Measurements from ENCODE around the gene ZCCHC10.

ZCCHC10 gene

DNA sequence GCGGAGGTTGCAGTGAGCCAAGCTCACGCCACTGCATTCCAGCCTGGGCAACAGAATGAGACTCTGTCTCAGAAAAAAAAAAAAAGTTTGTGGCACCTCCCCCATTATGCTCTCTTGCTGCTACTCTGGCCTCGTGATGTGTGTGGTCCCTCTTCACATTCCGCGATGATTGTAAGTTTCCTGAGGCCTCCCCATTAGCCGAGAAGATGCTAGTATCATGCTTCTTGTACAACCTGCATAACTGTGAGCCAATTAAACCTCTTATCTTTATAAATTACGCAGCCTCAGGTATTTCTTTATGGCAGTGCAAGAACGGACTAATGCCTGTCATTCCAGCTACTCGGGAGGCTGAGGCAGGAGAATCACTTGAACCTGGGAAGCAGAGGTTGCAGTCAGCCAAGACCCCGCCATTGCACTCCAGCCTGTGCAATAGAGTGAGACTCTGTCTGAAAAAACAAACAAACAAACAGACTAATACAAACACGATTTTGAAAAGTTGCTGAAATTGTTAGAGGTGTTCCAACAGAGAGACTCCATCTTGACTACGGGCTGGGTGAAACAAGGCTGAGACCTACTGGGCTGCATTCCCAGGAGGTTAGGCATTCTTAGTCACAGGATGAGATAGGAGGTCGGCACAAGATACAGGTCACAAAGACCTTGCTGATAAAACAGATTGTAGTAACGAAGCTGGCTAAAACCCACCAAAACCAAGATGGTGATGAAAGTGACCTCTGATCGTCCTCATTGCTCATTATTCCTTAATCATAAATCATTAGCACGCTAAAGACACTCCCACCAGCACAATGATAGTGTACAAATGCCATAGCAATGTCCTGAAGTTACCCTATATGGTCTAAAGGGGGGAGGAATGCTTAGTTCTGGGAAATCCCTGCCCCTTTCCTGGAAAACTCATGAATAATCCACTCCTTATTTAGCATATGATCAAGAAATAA lies 54.6 kb downstream of the ZCCHC10 start:
- peak; percentile 28; the same call in 1 of the 3 replicates for ATAC-seq
- TF ChIP-seq TOX (CRISPR knock-in tag; IDR thresholded peaks at IDR 0.05; ENCODE audit: borderline replicate concordance): no peak
- TF ChIP-seq ARNTL (CRISPR knock-in tag; IDR thresholded peaks at IDR 0.05; ENCODE audit: borderline replicate concordance, low read depth): no peak
- TF ChIP-seq ESRRG (CRISPR knock-in tag; IDR thresholded peaks at IDR 0.05): no peak
- TF ChIP-seq GLIS3 (CRISPR knock-in tag; IDR thresholded peaks at IDR 0.05): no peak
- TF ChIP-seq ZFP3 (CRISPR knock-in tag; IDR thresholded peaks at IDR 0.05): no peak
- TF ChIP-seq SNAI2 (CRISPR knock-in tag; IDR thresholded peaks at IDR 0.05): no peak
- no peak for TF ChIP-seq ISL1 (CRISPR knock-in tag; IDR thresholded peaks at IDR 0.05)
- no peak for TF ChIP-seq CSDC2 (CRISPR knock-in tag; IDR thresholded peaks at IDR 0.05)
- TF ChIP-seq, protein P1, sequence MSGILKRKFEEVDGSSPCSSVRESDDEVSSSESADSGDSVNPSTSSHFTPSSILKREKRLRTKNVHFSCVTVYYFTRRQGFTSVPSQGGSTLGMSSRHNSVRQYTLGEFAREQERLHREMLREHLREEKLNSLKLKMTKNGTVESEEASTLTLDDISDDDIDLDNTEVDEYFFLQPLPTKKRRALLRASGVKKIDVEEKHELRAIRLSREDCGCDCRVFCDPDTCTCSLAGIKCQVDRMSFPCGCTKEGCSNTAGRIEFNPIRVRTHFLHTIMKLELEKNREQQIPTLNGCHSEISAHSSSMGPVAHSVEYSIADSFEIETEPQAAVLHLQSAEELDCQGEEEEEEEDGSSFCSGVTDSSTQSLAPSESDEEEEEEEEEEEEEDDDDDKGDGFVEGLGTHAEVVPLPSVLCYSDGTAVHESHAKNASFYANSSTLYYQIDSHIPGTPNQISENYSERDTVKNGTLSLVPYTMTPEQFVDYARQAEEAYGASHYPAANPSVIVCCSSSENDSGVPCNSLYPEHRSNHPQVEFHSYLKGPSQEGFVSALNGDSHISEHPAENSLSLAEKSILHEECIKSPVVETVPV (CRISPR knock-in tag; IDR thresholded peaks at IDR 0.05): no peak
- no peak for TF ChIP-seq ZNF70 (CRISPR knock-in tag; IDR thresholded peaks at IDR 0.05)
- TF ChIP-seq, protein P2, sequence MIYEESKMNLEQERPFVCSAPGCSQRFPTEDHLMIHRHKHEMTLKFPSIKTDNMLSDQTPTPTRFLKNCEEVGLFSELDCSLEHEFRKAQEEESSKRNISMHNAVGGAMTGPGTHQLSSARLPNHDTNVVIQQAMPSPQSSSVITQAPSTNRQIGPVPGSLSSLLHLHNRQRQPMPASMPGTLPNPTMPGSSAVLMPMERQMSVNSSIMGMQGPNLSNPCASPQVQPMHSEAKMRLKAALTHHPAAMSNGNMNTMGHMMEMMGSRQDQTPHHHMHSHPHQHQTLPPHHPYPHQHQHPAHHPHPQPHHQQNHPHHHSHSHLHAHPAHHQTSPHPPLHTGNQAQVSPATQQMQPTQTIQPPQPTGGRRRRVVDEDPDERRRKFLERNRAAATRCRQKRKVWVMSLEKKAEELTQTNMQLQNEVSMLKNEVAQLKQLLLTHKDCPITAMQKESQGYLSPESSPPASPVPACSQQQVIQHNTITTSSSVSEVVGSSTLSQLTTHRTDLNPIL (CRISPR knock-in tag; IDR thresholded peaks at IDR 0.05; ENCODE audit: low read depth): no peak
- TF ChIP-seq, protein P3, sequence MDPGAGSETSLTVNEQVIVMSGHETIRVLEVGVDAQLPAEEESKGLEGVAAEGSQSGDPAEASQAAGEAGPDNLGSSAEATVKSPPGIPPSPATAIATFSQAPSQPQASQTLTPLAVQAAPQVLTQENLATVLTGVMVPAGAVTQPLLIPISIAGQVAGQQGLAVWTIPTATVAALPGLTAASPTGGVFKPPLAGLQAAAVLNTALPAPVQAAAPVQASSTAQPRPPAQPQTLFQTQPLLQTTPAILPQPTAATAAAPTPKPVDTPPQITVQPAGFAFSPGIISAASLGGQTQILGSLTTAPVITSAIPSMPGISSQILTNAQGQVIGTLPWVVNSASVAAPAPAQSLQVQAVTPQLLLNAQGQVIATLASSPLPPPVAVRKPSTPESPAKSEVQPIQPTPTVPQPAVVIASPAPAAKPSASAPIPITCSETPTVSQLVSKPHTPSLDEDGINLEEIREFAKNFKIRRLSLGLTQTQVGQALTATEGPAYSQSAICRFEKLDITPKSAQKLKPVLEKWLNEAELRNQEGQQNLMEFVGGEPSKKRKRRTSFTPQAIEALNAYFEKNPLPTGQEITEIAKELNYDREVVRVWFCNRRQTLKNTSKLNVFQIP (CRISPR knock-in tag; IDR thresholded peaks at IDR 0.05; ENCODE audit: borderline replicate concordance, low read depth): no peak
- TF ChIP-seq ZNF565 (CRISPR knock-in tag; conservative IDR thresholded peaks at IDR 0.05; ENCODE audit: low read depth): no peak
- TF ChIP-seq ZNF8 (CRISPR knock-in tag; IDR thresholded peaks at IDR 0.05): no peak
- TF ChIP-seq OSR1 (CRISPR knock-in tag; IDR thresholded peaks at IDR 0.05): no peak
- TF ChIP-seq RARB (CRISPR knock-in tag; IDR thresholded peaks at IDR 0.05): no peak
- TF ChIP-seq TCF4 (CRISPR knock-in tag; IDR thresholded peaks at IDR 0.05; ENCODE audit: borderline replicate concordance): no peak
- no peak for TF ChIP-seq ZC3H10 (CRISPR knock-in tag; IDR thresholded peaks at IDR 0.05)
- no peak for TF ChIP-seq PPARA (CRISPR knock-in tag; IDR thresholded peaks at IDR 0.05; ENCODE audit: borderline replicate concordance)
- TF ChIP-seq ZFP30 (CRISPR knock-in tag; IDR thresholded peaks at IDR 0.05): no peak

DNA sequence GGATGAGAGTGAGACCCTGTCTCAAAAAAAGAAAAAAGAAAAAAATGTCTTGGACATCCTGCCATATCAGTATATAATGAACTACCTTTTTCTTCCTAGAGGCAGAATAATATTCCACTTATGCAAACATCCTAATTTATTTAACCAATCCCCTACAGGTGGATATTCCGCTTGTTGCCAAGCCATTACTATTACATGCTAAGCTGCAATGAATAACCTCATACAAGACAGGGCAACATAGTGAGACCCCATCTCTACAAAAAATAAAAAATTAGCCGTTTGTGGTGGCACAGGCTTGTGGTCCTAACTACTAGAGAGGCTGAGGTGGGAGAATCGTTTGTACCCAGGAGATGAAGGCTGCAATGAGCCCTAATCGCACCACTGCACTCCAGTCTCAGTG lies 61.2 kb downstream of the ZCCHC10 start:
- no peak for ATAC-seq

More for the DNA sequence above, 61.2 kb downstream of the ZCCHC10 start:
- TF ChIP-seq GLIS3 (CRISPR knock-in tag; IDR thresholded peaks at IDR 0.05) (no peak), TOX (CRISPR knock-in tag; IDR thresholded peaks at IDR 0.05; ENCODE audit: borderline replicate concordance) (no peak), ZFP3 (CRISPR knock-in tag; IDR thresholded peaks at IDR 0.05) (no peak), TCF4 (CRISPR knock-in tag; IDR thresholded peaks at IDR 0.05; ENCODE audit: borderline replicate concordance) (no peak), ZC3H10 (CRISPR knock-in tag; IDR thresholded peaks at IDR 0.05) (no peak), ZNF8 (CRISPR knock-in tag; IDR thresholded peaks at IDR 0.05) (no peak), BACH2 (CRISPR knock-in tag; IDR thresholded peaks at IDR 0.05; ENCODE audit: borderline replicate concordance) (no peak), RARB (CRISPR knock-in tag; IDR thresholded peaks at IDR 0.05) (no peak), ZFP30 (CRISPR knock-in tag; IDR thresholded peaks at IDR 0.05) (no peak), ESRRG (CRISPR knock-in tag; IDR thresholded peaks at IDR 0.05) (no peak), ARNTL (CRISPR knock-in tag; IDR thresholded peaks at IDR 0.05; ENCODE audit: borderline replicate concordance, low read depth) (no peak)
- TF ChIP-seq, protein P4, sequence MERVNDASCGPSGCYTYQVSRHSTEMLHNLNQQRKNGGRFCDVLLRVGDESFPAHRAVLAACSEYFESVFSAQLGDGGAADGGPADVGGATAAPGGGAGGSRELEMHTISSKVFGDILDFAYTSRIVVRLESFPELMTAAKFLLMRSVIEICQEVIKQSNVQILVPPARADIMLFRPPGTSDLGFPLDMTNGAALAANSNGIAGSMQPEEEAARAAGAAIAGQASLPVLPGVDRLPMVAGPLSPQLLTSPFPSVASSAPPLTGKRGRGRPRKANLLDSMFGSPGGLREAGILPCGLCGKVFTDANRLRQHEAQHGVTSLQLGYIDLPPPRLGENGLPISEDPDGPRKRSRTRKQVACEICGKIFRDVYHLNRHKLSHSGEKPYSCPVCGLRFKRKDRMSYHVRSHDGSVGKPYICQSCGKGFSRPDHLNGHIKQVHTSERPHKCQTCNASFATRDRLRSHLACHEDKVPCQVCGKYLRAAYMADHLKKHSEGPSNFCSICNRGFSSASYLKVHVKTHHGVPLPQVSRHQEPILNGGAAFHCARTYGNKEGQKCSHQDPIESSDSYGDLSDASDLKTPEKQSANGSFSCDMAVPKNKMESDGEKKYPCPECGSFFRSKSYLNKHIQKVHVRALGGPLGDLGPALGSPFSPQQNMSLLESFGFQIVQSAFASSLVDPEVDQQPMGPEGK (CRISPR knock-in tag; IDR thresholded peaks at IDR 0.05; ENCODE audit: borderline replicate concordance): no peak
- TF ChIP-seq, protein P3 (CRISPR knock-in tag; IDR thresholded peaks at IDR 0.05; ENCODE audit: borderline replicate concordance, low read depth): no peak

All from SK-N-SH treated with all-trans-retinoic acid at 6 μM for 48 hours (cell line).